ENCODE data around the gene CASK.

CASK gene

DNA sequence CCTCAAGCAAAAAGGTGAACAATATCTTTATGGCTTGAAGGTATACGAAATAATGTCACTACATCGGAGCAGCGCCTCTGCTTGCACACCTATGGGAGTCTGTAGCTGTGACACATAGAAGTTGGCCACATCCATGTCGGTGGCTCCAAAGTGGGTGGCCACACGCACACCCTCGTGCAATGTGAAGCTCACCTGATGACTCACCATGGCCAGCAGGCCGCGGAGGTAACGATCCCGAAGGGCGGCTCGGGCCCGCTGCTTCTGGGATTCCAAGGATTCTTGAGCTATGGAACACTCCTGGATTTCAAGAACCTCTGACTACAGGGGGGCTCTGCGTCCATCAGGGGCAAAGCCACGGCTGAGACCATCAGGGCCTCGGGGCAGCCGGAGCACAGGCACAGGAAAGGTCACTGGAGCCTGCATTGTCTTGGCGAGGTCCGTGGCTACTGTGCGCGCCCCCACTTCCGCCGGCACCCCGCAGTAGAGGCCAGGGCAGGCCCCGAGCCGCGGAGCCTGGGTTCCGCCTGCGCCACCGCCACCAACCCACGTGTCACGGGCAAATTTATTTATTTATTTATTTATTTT is 451.0 kb downstream of the CASK start:
- TF ChIP-seq, protein P1, sequence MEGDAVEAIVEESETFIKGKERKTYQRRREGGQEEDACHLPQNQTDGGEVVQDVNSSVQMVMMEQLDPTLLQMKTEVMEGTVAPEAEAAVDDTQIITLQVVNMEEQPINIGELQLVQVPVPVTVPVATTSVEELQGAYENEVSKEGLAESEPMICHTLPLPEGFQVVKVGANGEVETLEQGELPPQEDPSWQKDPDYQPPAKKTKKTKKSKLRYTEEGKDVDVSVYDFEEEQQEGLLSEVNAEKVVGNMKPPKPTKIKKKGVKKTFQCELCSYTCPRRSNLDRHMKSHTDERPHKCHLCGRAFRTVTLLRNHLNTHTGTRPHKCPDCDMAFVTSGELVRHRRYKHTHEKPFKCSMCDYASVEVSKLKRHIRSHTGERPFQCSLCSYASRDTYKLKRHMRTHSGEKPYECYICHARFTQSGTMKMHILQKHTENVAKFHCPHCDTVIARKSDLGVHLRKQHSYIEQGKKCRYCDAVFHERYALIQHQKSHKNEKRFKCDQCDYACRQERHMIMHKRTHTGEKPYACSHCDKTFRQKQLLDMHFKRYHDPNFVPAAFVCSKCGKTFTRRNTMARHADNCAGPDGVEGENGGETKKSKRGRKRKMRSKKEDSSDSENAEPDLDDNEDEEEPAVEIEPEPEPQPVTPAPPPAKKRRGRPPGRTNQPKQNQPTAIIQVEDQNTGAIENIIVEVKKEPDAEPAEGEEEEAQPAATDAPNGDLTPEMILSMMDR (IDR thresholded peaks at IDR 0.05; ENCODE audit: control insufficient read depth, extremely low read depth, insufficient read depth): no peak
- H3K4me3 ChIP-seq (ENCODE audit: low read depth, low read length): no peak overlapping the region
- no peak for DNase-seq (ENCODE audit: low read depth)

DNA sequence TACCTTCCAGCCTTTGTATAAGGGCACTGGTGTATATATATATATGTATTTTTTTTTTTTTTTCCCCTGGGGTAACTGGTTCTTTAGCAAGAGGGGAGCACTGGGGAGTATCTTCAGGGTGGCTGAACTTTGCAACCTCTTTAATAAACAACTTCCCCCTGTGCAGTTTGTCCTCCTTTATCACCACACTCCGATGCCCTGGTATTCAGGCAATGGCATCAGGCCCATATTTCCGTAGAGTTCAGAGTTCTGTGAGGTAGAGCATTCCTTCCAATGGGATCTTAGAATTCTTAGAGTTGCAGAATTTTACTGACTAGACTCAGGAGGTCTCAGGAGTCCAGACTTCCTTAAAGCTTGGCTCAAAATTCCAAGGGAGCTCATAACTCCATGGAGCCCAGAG is 451.6 kb downstream of the CASK start:
- TF ChIP-seq, protein P1 (IDR thresholded peaks at IDR 0.05; ENCODE audit: control insufficient read depth, extremely low read depth, insufficient read depth): no peak
- H3K4me3 ChIP-seq (ENCODE audit: low read depth, low read length): no peak overlapping the region
- no peak for DNase-seq (ENCODE audit: low read depth)

DNA sequence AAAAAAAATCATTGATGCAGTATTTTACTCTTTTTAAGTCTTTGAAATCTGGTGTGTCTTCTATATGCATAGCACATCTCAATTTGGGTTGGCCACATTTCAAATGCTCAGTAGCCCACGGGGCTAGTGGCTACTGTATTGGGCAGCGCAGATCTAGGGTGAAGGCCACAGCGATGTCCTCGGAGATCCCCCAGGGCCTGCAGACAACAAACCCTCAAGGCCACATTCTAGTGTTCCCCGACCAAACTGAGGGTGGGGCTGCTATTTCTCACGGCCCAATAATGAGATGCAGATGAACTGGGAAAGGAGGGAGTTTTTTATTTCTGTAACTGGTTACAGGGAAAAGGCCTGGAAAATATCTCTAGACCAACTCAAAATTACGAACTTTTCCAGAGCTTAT is 452.6 kb downstream of the CASK start:
- H3K4me3 ChIP-seq (ENCODE audit: low read depth, low read length): no peak overlapping the region
- TF ChIP-seq, protein P1 (IDR thresholded peaks at IDR 0.05; ENCODE audit: control insufficient read depth, extremely low read depth, insufficient read depth): no peak
- no peak for DNase-seq (ENCODE audit: low read depth)

DNA sequence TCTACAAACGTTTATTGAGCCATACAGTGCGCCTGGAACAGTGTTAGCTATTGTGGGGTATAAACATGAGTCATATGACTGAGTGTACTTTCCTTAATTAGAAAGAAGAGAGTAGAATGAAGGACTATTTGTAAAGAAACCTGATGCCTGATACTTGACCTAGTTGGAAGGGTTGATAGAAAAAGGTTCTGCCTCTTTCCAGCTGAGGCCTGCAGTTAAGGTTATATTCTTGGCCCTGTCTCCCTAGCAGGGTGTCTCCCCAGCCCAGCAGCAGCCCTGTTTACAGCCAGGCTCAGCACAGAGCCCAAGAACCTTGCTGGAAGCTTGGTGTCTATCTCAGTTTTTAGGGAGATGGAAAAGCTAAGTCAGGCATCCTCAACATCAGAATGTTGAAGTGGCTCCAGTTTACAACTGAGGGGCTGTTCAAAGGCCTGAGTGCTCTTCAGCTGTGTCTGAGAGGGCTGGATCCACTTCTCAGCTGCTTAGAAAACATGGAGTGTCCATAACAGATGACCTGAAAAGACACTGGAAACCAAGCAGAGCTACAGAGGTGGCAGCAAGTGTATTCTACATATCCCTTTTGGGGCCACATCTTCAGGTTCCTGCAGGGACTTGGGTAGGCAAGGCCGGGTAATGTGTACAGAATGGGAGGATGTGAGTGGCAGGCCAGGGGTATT is 454.6 kb downstream of the CASK start:
- TF ChIP-seq, protein P1 (IDR thresholded peaks at IDR 0.05; ENCODE audit: control insufficient read depth, extremely low read depth, insufficient read depth): no peak
- no peak for DNase-seq (ENCODE audit: low read depth)
- no peak overlapping the region for H3K4me3 ChIP-seq (ENCODE audit: low read depth, low read length)
